DLD1 (cell line): ENCODE results near the gene CDC14C.
"Not testable (repeated sequence)": the region's sequence is repeated elsewhere in the genome, so short reads cannot be mapped to it uniquely, and the experiment has no call there.

Source experiments
- in situ Hi-C: cut with HindIII; loops from 2 replicates; pipeline ENCODE4 v1.10.0; 2017; ENCODE audit warnings: low sequenced_read_pairs

The CDC14C gene

GRCh38 chr7:48924433-48924832, at the start of gene CDC14C:
TSS of gene CDC14C (plus strand) at chr7:48924547. CDS start at chr7:48924673, 126 bp downstream.
- in situ Hi-C loops: no loop called here

- in situ Hi-C loops: no loop called here
These were observed 49.1 kb upstream of the CDC14C start for GRCh38 chr7:48875045-48875916.

GRCh38 chr7:48876087-48876486, 48.3 kb upstream of the CDC14C start:
- in situ Hi-C loops: no loop called here

- in situ Hi-C loops: no loop called here
These were observed 43.5 kb upstream of the CDC14C start for GRCh38 chr7:48880851-48881250.

GRCh38 chr7:48887500-48887899, 36.8 kb upstream of the CDC14C start:
- in situ Hi-C loops: no loop called here

GRCh38 chr7:48894574-48894973, 29.8 kb upstream of the CDC14C start:
- in situ Hi-C loops: no loop called here

GRCh38 chr7:48899932-48900331, 24.4 kb upstream of the CDC14C start:
- in situ Hi-C loops: no loop called here

- in situ Hi-C loops: no loop called here
These were observed 22.4 kb upstream of the CDC14C start for GRCh38 chr7:48901966-48902365.

GRCh38 chr7:48904975-48905374, 19.4 kb upstream of the CDC14C start:
- in situ Hi-C loops: no loop called here

- in situ Hi-C loops: not testable (repeated sequence)
These were observed 18.7 kb upstream of the CDC14C start for GRCh38 chr7:48905686-48906085.

- in situ Hi-C loops: not testable (repeated sequence)
These were observed 14.5 kb upstream of the CDC14C start for GRCh38 chr7:48909887-48910286.

- in situ Hi-C loops: no loop called here
These were observed 7.1 kb downstream of the CDC14C start for GRCh38 chr7:48931481-48931880.

- in situ Hi-C loops: no loop called here
These were observed 8.0 kb downstream of the CDC14C start for GRCh38 chr7:48932126-48932910.

- in situ Hi-C loops: no loop called here
These were observed 9.3 kb downstream of the CDC14C start for GRCh38 chr7:48933549-48934085.

- in situ Hi-C loops: no loop called here
These were observed 14.4 kb downstream of the CDC14C start for GRCh38 chr7:48938539-48939295.

GRCh38 chr7:48943279-48943990, 19.1 kb downstream of the CDC14C start:
- in situ Hi-C loops: no loop called here

GRCh38 chr7:48955916-48956315, 31.6 kb downstream of the CDC14C start:
- in situ Hi-C loops: no loop called here

GRCh38 chr7:48959676-48960075, 35.3 kb downstream of the CDC14C start:
- in situ Hi-C loops: no loop called here

GRCh38 chr7:48962821-48963505, 38.6 kb downstream of the CDC14C start:
- in situ Hi-C loops: no loop called here

- in situ Hi-C loops: no loop called here
These were observed 39.7 kb downstream of the CDC14C start for GRCh38 chr7:48964074-48964473.
